GDM1 (cell line): Measurements from ENCODE around the gene CDK3.
"Not testable (repeated sequence)": the region's sequence is repeated elsewhere in the genome, so short reads cannot be mapped to it uniquely, and the experiment has no call there.

Experiments used
- DNase-seq: peaks from one replicate; lab custom pipeline; 2025; lab: John Stamatoyannopoulos, UW

CDK3 gene

DNA sequence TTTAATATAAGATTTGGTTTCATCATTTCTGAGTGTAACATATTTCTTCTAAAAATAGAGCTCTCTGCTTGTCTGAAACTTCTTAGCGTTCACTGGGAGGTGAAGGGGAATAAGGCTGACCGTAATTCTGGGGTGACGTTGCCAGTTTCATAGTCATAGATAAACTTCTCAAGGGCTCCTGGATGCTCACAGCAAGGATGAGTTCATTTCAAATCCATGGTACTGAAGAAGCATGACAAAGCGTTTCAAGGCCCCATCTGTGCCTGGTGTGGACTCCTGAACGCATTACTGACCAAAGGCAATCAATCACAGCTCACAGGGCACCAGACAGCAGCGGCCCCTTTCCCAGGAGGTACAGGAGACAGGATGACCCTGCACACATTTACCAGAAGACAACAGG lies 38.5 kb downstream of the CDK3 start:
- no peak for DNase-seq

DNA sequence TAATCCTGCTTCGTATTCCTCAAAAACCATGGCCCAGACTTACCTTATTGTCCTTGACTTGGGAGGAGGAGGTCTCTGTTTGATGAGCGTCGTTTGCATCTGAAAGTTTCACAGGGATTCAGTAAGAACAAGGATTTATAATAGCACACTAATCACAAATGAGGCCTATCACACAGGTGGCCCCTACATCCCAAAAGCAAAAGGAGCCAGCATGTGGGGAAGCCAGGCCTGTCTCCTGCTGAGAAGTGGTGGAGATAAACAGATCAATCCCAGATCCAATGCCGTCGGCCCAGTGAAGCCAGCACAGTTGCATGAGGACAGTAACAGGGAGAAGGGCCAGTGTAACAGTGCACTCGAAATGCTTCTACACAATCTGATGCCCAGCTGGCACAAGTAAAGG lies 39.7 kb downstream of the CDK3 start:
- DNase-seq = no peak

DNA sequence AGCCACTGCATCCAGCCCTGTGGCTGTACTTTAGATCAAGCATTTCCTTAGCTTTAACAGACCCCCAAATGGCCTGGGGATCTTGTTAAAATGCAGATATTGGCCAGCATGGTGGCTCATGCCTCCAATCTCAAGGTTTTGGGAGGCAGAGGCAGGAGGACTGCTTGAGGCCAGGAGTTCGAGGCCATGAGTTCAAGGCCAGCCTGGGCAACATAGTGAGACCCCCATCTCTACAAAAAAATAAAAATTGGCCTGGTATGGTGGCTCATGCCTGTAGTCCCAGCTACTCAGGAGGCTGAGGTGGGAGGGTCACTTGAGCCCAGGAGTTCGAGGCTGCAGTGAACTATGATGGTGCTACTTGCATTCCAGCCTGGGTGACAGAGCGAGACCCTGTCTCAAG lies 42.2 kb downstream of the CDK3 start:
- not testable (repeated sequence) for DNase-seq

DNA sequence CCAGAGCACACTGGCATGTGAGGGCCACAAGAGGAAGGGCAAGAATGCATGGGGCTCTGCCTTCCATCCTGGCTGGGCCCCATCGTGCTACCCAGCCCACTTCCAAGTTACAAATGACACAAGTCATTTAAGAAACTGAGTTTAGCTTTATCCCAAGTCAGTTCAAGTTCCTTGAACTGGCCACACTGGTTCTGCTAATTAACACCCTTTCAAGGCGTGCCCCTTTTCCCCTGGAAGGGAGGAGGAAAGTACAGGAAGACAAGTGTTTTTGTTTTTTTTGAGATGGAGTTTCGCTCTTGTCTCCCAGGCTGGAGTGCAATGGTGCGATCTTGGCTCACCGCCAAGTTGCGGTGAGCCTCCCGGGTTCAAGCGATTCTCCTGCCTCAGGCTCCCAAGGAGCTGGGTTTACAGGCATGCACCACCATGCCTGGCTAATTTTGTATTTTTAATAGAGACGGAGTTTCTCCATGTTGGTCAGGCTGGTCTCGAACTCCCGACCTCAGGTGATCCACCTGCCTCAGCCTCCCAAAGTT lies 43.9 kb downstream of the CDK3 start:
- DNase-seq = not testable (repeated sequence)

DNA sequence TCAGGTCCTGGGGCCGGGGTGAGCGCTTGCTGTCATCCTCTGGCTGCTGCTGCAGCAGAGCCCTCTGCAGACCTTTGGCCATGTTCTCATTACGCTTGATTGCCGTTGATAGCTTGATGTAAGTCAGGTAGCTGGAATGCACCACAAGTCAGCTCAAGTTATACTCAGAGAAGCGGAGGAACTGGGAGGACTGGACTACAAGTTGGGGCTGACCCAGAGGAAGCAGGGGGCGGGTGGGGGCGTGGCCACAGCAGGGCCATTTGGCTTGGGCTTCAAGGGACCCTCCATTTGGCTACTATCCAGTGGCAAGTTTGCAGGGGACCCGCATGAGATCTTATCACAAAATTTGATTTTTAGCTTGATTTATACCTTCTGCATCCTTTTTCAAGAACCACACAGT lies 45.4 kb downstream of the CDK3 start:
- no peak for DNase-seq

DNA sequence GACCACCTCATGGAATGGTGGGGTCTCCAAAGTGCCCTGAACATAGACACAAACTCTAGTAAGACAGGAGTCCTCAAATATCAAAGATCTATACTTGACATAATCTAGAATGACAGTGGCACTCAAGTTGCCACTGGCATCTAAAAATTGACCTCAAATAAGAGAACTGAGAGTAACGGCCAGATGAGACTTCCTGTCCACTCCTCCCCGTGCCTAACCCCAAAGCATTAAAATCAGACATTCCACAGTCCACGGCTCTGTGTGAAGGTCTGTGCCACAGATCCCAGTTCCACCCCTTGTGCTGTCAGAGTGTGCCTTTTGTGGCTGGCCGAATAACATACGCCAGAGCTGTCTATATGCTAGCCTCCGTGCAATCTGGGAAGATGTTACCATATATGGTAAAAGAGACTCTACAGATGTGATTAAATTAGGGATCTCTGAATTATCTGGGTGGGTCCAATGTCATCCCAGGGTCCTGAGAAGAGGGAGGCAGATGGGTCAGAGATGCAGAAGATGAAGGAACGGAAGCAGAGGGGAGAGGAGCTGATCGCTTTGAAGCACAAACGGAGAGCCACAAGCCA lies 47.5 kb downstream of the CDK3 start:
- no peak for DNase-seq

DNA sequence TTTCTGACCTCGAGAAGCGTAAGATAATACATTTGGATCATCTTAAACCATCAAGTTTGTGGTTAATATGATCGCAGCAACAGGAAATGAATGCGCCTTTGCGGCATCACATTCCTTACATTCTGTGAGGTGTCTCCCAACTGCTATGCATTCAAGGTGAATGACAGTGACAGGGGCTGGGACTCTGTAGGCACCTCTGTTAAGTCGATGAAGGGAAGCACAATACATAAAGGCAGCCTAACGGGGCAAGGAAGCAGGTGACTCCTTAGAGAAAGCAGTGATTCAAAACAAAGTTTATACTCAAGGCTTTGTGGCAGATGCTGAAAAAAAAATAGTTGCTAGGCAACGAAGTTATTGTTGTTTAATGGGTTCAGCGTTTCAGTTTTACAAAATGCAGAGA lies 48.1 kb downstream of the CDK3 start:
- DNase-seq = no peak

DNA sequence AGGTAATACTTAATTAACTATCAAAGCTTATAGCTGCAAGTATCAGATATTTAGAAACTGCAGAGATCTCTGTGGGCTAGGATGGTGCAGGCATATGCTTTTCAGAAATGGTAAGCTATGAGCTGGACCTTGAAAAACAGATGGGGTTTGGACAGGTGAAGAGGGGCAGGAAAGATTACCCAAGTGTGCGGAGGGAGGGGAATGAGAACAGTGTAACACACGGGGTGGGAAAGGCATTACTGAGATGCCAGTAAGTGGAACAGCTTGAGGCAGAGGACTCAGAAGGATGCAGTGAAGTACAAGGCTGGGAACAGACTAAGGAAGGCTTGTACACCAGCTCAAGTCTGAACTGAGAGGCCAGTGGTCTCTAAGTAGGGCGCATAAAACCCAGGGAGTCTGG lies 48.6 kb downstream of the CDK3 start:
- DNase-seq = no peak

DNA sequence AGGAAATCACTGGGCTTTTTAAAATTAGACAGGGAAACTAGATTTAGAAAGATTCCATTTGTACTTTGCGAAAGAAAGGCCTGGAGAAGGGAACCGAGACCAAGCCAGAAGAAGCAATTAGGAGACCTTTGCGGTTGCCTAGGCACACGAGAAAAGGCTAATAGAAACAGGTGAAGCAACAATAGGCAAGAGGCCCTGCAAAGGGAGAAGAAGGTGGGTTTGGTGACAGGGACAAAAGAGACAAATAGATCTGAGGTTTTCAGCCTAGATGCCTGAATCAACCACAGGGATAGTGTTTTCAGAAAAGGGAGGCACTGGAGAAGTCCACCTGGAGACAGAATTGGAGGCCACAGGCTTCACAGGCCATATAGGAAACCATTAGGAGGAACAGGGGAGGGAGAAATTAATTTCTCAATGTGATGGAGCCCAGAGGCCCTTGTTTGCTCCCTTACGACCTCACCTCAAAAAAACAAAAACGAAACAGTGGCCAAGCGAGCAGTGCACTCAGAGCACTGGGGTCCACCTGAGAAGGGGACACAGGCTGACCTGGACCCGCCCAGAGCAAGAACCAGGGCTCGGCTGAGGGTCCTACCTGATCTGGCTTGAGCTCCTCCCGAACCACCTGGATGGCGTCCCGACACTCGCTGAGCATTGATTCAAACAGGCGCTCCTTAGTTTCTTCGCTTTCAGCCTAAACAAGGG lies 49.3 kb downstream of the CDK3 start:
- no peak for DNase-seq

DNA sequence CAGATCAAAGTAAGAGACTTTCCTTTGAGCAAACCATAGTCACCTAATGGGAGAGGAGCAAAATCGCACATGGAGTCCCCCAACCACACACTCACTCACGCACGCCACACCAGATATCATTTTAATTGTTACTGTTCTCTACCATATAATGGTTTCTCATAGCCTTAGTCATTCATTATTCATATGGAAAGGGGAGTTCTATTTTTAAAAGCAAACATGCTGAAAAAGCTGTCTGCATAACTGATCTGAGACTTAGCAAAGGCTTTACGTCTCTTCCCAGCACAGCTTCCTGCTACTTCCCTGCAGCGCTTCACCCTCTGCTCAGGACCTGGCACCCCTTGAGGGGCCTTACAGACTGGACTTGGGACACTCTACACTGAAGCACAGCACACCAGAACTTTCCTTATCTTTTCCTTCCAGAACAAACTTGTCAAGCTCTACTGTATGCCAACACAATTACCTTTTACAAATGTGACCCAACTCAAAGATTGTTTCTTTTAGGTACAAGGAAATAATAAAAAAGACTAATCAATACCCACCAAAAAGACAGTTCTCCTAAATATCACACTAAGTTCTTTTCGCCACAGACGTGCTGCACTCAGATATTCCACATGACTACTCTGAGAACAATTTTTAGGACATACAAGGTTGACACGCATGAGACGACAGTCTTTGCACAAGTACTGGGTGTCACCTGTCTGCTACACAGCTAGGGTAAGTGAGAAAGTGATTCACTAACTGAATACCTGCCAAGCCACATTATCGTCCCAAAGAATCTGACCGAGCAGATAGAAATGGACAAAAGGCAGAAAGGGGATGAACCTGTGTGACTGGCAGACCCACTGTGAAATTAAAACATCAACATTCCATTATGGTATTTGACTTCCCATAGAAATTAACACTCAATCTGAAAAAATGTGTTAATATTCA lies 50.1 kb downstream of the CDK3 start:
- no peak for DNase-seq

DNA sequence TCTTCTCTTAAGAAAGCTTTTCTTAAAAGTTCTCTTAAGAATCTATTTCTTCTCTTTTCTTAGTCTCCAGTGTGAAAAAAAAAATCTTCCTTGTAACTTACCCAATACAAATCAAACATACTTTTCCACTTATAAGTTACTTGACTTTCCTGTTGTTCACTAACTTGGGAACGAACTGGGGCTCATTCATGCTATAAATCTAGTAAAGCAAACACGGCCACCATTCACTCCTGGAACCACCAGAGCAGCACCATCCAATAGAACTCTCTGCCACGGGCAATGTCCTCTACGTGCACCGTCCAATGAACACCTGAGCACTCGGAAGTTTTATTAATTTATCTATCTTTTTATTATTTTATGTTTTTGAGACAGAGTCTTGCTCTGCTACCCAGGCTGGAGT lies 50.9 kb downstream of the CDK3 start:
- no peak for DNase-seq

DNA sequence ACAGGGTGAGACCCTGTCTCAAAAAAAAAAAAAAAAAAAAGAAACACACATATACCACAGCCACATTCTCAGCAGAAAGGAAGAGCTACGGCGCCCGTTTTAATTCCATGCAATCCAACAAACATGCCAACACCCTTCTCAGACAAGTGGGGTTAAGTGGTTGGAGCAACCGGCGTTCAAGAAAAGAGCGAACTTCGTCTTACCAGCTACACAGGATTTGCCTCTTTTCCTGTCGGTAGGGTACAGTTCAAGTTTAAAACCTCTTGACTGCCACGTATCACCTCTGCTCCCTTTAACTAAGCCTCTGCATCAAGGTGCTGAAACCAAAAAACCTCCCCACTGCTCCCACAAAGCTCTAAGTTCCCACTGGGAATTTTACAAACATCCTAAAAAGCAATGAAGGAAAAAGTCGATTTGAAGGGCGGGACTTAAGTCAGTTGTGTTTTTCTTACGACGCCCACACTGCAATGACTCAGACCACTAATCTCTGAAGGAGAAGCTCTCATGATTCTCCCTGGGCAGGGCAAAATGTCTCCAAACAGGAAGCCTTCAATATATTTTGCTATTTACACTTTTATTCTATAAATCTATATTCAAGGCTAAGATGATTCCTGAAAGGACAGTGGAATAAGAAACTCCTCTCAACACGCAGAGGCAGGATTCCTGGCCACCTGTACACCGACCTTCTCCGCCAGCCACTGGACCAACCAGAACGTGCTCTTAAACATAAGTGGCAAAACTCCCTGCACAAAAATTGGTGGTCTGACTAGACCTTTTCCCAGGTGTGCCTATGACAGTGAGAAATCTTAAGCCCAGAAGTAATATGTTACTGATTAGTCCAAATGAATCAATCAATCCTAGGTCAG lies 52.8 kb downstream of the CDK3 start:
- DNase-seq = no peak

DNA sequence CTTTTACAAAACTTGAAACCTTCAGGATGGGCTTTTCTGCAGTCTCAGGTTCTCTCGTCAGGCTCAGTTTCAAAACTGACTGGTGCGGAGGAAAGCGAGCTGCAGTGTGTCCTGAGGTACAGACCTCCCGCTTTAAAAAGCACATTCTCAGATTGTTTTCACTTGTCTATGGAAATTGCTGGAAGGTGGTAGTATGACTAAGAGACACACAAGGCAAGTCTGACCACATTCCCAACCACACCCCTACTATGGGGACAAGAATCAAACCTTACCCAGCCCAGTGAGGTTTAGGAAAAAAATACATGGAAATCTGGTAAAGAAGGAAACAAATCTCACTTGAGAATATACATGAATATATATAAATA lies 53.4 kb downstream of the CDK3 start:
- no peak for DNase-seq
